SU-DHL-6 (cell line): ENCODE measurements around the gene HS6ST1.

Experiments
- H2AFZ ChIP-seq: fragments of 200-600 bp; sonication (generic); 2 replicates; pipeline ENCODE4 v1.6.1; 2014; ENCODE audit warnings: low read depth, mild to moderate bottlenecking, moderate library complexity, mixed read lengths, antibody characterized with exemption, low read length; ENCODE audit not compliant: severe bottlenecking
- H3F3A ChIP-seq: fragments of 200-600 bp; shearing (Covaris generic); 2 replicates; pipeline ENCODE4 v1.6.0; 2016; ENCODE audit warnings: antibody characterized with exemption, mild to moderate bottlenecking; ENCODE audit not compliant: insufficient read depth
- H3K27ac ChIP-seq: fragments of 200-600 bp; sonication (generic); 2 replicates; pipeline ENCODE4 v1.5.1; 2016; ENCODE audit warnings: low read depth, mild to moderate bottlenecking, low read length, moderate library complexity, mixed read lengths
- H3K27me3 ChIP-seq: fragments of 200-600 bp; sonication (generic), shearing (Covaris generic); 2 replicates; pipeline ENCODE4 v1.6.0; 2014; ENCODE audit warnings: mild to moderate bottlenecking, low read length
- H3K36me3 ChIP-seq: fragments of 200-600 bp; sonication (generic); 2 replicates; pipeline ENCODE4 v1.6.1; 2014; ENCODE audit warnings: mild to moderate bottlenecking, low read length, mixed read lengths
- H3K4me2 ChIP-seq: fragments of 300-600, 200-600 bp; shearing (Covaris generic), sonication (generic); 2 replicates; pipeline ENCODE4 v1.6.0; 2014; ENCODE audit warnings: low read length, low read depth, mild to moderate bottlenecking; ENCODE audit not compliant: poor library complexity, severe bottlenecking
- H3K4me3 ChIP-seq: fragments of 200-600 bp; sonication (generic); 2 replicates; pipeline ENCODE4 v1.5.1; 2014; ENCODE audit warnings: antibody characterized with exemption, low read length, mild to moderate bottlenecking, mixed read lengths; ENCODE audit not compliant: insufficient read depth, poor library complexity, severe bottlenecking
- H3K79me2 ChIP-seq: fragments of 200-600 bp; sonication (generic); 2 replicates; pipeline ENCODE4 v1.6.1; 2014; ENCODE audit warnings: mild to moderate bottlenecking, low read length, moderate library complexity; ENCODE audit not compliant: insufficient read depth
- H3K9ac ChIP-seq: fragments of 200-600 bp; sonication (generic); 2 replicates; pipeline ENCODE4 v1.7.0; 2014; ENCODE audit warnings: mild to moderate bottlenecking, low read length
- H3K9me2 ChIP-seq: fragments of 200-600 bp; sonication (generic); replicated peaks from 2 replicates; pipeline ENCODE4 v1.6.1; 2014; ENCODE audit warnings: low read length; ENCODE audit not compliant: insufficient read depth
- H3K9me3 ChIP-seq: fragments of 200-600 bp; sonication (generic); 2 replicates; pipeline ENCODE4 v1.6.1; 2014; ENCODE audit warnings: low read length, mixed read lengths; ENCODE audit not compliant: insufficient read depth
- H4K20me1 ChIP-seq: fragments of 200-600 bp; sonication (generic); 2 replicates; pipeline ENCODE4 v1.6.1; 2014; ENCODE audit warnings: low read depth, mild to moderate bottlenecking, antibody characterized with exemption, low read length, moderate library complexity, mixed read lengths
- CTCF ChIP-seq: fragments of 200-600 bp; sonication (generic); IDR thresholded peaks from one replicate; pipeline ENCODE4 v1.5.1; 2017; ENCODE audit warnings: antibody characterized with exemption, mild to moderate bottlenecking, low read length, moderate library complexity; ENCODE audit not compliant: insufficient read depth, poor library complexity, severe bottlenecking
- EZH2phosphoT487 ChIP-seq: fragments of 200-600 bp; sonication (generic), shearing (Covaris generic); conservative IDR thresholded peaks from 2 replicates; pipeline ENCODE4 v1.6.1; 2018; ENCODE audit warnings: mild to moderate bottlenecking, antibody characterized with exemption, low read length, moderate library complexity, mixed read lengths

HS6ST1 gene

GRCh38 chr2:128347701-128348539 is 29.3 kb upstream of the HS6ST1 start:
- Histone ChIP-seq H3K9ac (no peak overlapping the region), H3F3A (no peaks in the 10 kb centered on the region), H3K4me3 (no peak overlapping the region), H2AFZ (no peak overlapping the region), H3K9me3 (no peaks in the 10 kb centered on the region), H3K79me2 (no peaks in the 10 kb centered on the region), H4K20me1 (no peaks in the 10 kb centered on the region), H3K36me3 (no peaks in the 10 kb centered on the region), H3K27ac (no peak overlapping the region), H3K4me2 (no peak overlapping the region), H3K27me3 (no peaks in the 10 kb centered on the region), H3K9me2 (no peaks in the 10 kb centered on the region)
- TF ChIP-seq EZH2phosphoT487 (no peak), CTCF (no peak)

GRCh38 chr2:128347171-128347558 is 28.5 kb upstream of the HS6ST1 start:
- Histone ChIP-seq H3K27me3 (no peaks in the 10 kb centered on the region), H3F3A (no peaks in the 10 kb centered on the region), H4K20me1 (no peaks in the 10 kb centered on the region), H3K9me2 (no peaks in the 10 kb centered on the region), H3K27ac (no peak overlapping the region), H3K4me3 (no peak overlapping the region), H2AFZ (no peak overlapping the region), H3K79me2 (no peaks in the 10 kb centered on the region), H3K9me3 (no peaks in the 10 kb centered on the region), H3K9ac (no peak overlapping the region), H3K4me2 (no peak overlapping the region), H3K36me3 (no peaks in the 10 kb centered on the region)
- TF ChIP-seq EZH2phosphoT487 (no peak), CTCF (no peak)

GRCh38 chr2:128346291-128347170 is 27.9 kb upstream of the HS6ST1 start:
- no peak overlapping the region for H2AFZ ChIP-seq
- H3K9me3 ChIP-seq: no peaks in the 10 kb centered on the region
- no peaks in the 10 kb centered on the region for H3F3A ChIP-seq
- H3K4me3 ChIP-seq: no peak overlapping the region
- H3K79me2 ChIP-seq: no peaks in the 10 kb centered on the region
- no peak overlapping the region for H3K4me2 ChIP-seq
- no peak overlapping the region for H3K27ac ChIP-seq
- no peak overlapping the region for H3K9ac ChIP-seq
- H4K20me1 ChIP-seq: no peaks in the 10 kb centered on the region
- H3K36me3 ChIP-seq: no peaks in the 10 kb centered on the region
- no peak for TF ChIP-seq EZH2phosphoT487
- no peak for TF ChIP-seq CTCF
- no peaks in the 10 kb centered on the region for H3K27me3 ChIP-seq
- no peaks in the 10 kb centered on the region for H3K9me2 ChIP-seq
